ENCODE results near the gene ADCY9. TPM values are rescaled to one million over a fixed set of nuclear protein-coding genes. Genes with fewer than 3 reads are reported as not detected.
"Not testable (repeated sequence)": the region's sequence is repeated elsewhere in the genome, so short reads cannot be mapped to it uniquely, and the experiment has no call there.

The ADCY9 gene
- total and polyA plus RNA-seq, 12 donors = 2.3 to 37.6 (median 17.8) TPM

- Histone ChIP-seq H3K27ac (peak overlapping the region in 3 of 5 donors; percentile 82 to 93 (median 87)), H3K4me3 (no peak overlapping the region), H3K36me3 (replicated peaks in 1 of 2) (no peaks in the 10 kb centered on the region), H3K4me1 (replicated peaks in 1 of 2) (peaks cover 9 to 17% of the 10 kb centered on the region in 2 donors), H3K27me3 (no peaks in the 10 kb centered on the region), H3K9me3 (replicated peaks in 1 of 3) (no peaks in the 10 kb centered on the region)
- peak; percentile 64 to 96 (median 91) for DNase-seq
- intact Hi-C loops (cut with DNase I) = no loop called here
- WGBS, 4 donors = 13 to 29% (median 23%) methylated on average over 7 to 9 of the region's 9 CpGs
- TF ChIP-seq POLR2A (IDR thresholded peaks at IDR 0.05) (peak in 1 of 2 donors; percentile 25), CTCF (IDR thresholded peaks at IDR 0.05) (no peak)
Observed at GRCh38 chr16:3952737-3953131, 163.5 kb downstream of the ADCY9 start.

GRCh38 chr16:3951861-3952736 is 164.1 kb downstream of the ADCY9 start:
- H3K27me3 ChIP-seq = no peaks in the 10 kb centered on the region
- no peaks in the 10 kb centered on the region for H3K9me3 ChIP-seq (replicated peaks in 1 of 3)
- WGBS, 4 donors = 54 to 74% (median 62%) methylated on average over 12 of the region's 12 CpGs
- TF ChIP-seq POLR2A (IDR thresholded peaks at IDR 0.05) (no peak), CTCF (IDR thresholded peaks at IDR 0.05) (no peak)
- H3K36me3 ChIP-seq (replicated peaks in 1 of 2) = no peaks in the 10 kb centered on the region
- DNase-seq = no peak
- intact Hi-C loops (cut with DNase I) = no loop called here
- H3K27ac ChIP-seq = peak overlapping the region in 3 of 5 donors; percentile 82 to 93 (median 87)
- H3K4me1 ChIP-seq (replicated peaks in 1 of 2) = peaks cover 9 to 17% of the 10 kb centered on the region in 2 donors
- H3K4me3 ChIP-seq = no peak overlapping the region

DNA sequence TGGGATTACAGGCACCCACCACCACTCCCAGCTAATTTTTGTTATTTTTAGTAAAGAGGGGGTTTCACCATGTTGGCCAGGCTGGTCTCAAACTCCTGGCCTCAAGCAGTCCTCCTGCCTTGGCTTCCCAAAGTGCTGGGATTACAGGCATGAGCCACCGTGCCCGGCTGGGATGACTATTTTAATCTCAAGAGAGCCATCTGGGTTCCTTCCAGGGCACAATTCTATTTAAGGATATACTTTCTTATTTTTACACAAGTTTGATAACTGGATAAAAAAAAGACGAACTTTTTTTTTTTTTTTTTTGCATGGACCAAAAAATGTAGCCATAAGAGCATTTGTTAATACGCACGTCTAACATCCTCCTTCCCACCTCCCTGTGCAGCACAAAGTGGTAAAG is 164.9 kb downstream of the ADCY9 start:
- WGBS, 4 donors = 42 to 54% (median 50%) methylated on average over 5 of the region's 5 CpGs

DNA sequence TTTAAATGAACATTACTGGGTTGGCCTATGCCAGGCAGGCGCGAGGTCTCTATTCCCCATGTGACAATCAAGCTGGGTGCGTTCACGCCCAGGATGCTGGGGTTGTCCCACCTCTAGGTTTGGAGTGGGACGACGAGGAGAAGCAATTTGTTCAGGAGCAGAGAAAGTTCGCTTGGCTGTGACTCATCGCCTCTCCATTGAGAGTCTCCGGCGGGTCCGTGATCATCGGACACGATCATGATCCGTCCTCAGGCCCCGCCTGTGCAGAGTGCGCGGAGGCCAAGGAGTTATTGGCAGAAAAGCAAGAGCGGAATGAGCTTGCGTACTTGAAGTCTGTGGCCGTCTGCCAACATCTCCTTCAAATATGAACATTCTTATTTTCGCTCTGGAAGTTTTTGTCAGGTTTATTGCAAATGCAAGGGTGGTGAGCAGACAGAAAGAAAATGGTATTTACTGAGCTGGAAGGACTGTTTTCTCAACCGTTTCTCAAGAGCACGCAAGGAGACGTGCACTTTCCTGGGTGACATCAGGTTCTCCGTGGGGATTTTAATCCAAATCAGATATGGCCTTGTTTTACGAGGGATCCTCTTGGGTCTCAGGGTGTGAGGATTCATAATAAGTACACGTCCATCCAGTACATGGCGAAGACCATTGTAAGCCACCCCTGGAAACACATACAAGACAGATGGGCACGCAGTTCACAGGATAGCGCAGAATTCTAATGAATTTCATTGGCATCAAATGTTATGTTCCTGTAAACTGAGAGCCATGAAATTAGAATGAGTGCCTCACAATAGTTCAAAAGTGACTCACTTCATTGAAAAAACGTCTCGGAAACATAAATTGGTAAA is 165.7 kb downstream of the ADCY9 start:
- Histone ChIP-seq H3K27ac (peak overlapping the region; percentile 67 to 93 (median 82)), H3K4me3 (peak overlapping the region in 1 of 4 donors; percentile 21), H3K36me3 (replicated peaks in 1 of 2) (no peaks in the 10 kb centered on the region), H3K9me3 (replicated peaks in 1 of 3) (no peaks in the 10 kb centered on the region), H3K27me3 (no peaks in the 10 kb centered on the region), H3K4me1 (replicated peaks in 1 of 2) (peaks cover 9 to 17% of the 10 kb centered on the region in 2 donors)
- intact Hi-C loops (cut with DNase I) = no loop called here
- DNase-seq = peak; percentile 55 to 95 (median 90)
- TF ChIP-seq POLR2A (IDR thresholded peaks at IDR 0.05) (peak in 1 of 2 donors; percentile 23), CTCF (IDR thresholded peaks at IDR 0.05) (no peak)
- WGBS, 4 donors = 44 to 68% (median 53%) methylated on average over 32 of the region's 32 CpGs

More for the DNA sequence above, 164.9 kb downstream of the ADCY9 start:
- H3K9me3 ChIP-seq (replicated peaks in 1 of 3); H3K36me3 ChIP-seq (replicated peaks in 1 of 2); H3K27me3 ChIP-seq; H3K4me3 ChIP-seq; intact Hi-C loops (cut with DNase I); DNase-seq: not testable (repeated sequence)
- Histone ChIP-seq H3K4me1 (replicated peaks in 1 of 2) (peaks cover 9 to 17% of the 10 kb centered on the region in 2 donors), H3K27ac (peak overlapping the region in 4 of 5 donors; percentile 71 to 93 (median 84))
